SK-N-SH (cell line): ENCODE results near the gene TRNAU1AP. TPM values are rescaled to one million over a fixed set of nuclear protein-coding genes. Genes with fewer than 3 reads are reported as not detected.
A peak's percentile ranks its signal among the peaks of the same experiment; 100 is the strongest.
"Not testable (repeated sequence)": the region's sequence is repeated elsewhere in the genome, so short reads cannot be mapped to it uniquely, and the experiment has no call there.

Experiments used
- CTCF ChIA-PET: fragments of 300-600, 350-600 bp; formaldehyde crosslinking; extraction: SDS; loops from one replicate; lab custom pipeline; 2021; lab: Yijun Ruan, JAX
- POLR2A ChIA-PET: fragments of 350-600 bp; sonication (Branson Sonifier 250); formaldehyde crosslinking; extraction: SDS; loops from one replicate; lab custom pipeline; 2020; ENCODE audit warnings: antibody characterized with exemption, inconsistent platforms; lab: Yijun Ruan, JAX
- DNase-seq: peaks from one replicate; pipeline ENCODE4 v3.0.0; 2012
- H2AFZ ChIP-seq: fragments of 200-600 bp; sonication (generic); 2 replicates; pipeline ENCODE4 v1.8.1; 2016; ENCODE audit warnings: antibody characterized with exemption, mild to moderate bottlenecking, low read depth
- H3F3A ChIP-seq: fragments of 200-600 bp; sonication (generic); replicated peaks from 2 replicates; pipeline ENCODE3; 2016; ENCODE audit warnings: antibody characterized with exemption, mild to moderate bottlenecking; ENCODE audit not compliant: insufficient read depth
- H3K27ac ChIP-seq, 2 experiments: fragments of 200-500 bp in 1 of 2; fragments of 200-600 bp in 1 of 2; sonication (Bioruptor generic) in 1 of 2; sonication (generic), shearing (Covaris generic) in 1 of 2; 2 replicates each; pipeline versions ENCODE4 v1.5.1 to v1.6.1; 2014 to 2016; ENCODE audit warnings: low read depth in 2 of 2, inconsistent platforms in 1 of 2, low read length in 1 of 2, mild to moderate bottlenecking in 1 of 2, mixed read lengths in 1 of 2
- H3K27me3 ChIP-seq: fragments of 200-600 bp; sonication (generic), shearing (Covaris generic); 2 replicates; pipeline ENCODE4 v1.6.1; 2016; ENCODE audit warnings: mixed run types; ENCODE audit not compliant: insufficient read depth
- H3K36me3 ChIP-seq, 2 experiments: fragments of 200-500 bp in 1 of 2; fragments of 200-600 bp in 1 of 2; sonication (Bioruptor generic) in 1 of 2; sonication (generic) in 1 of 2; replicated peaks in 1 of 2; 2 replicates each; pipeline versions ENCODE3 to v1.5.1; 2014 to 2016; ENCODE audit warnings: low read length in 1 of 2, mild to moderate bottlenecking in 1 of 2; ENCODE audit not compliant: insufficient read depth in 2 of 2, control insufficient read depth in 1 of 2
- H3K4me1 ChIP-seq, 2 experiments: fragments of 200-500 bp in 1 of 2; fragments of 200-600 bp in 1 of 2; sonication (Bioruptor generic) in 1 of 2; sonication (generic), shearing (Covaris generic) in 1 of 2; 2 replicates each; pipeline versions ENCODE4 v1.5.1 to v1.6.1; 2014 to 2016; ENCODE audit warnings: low read depth in 1 of 2, low read length in 1 of 2, mixed run types in 1 of 2; ENCODE audit not compliant: insufficient read depth in 2 of 2, control insufficient read depth in 1 of 2
- H3K4me2 ChIP-seq: fragments of 200-600 bp; sonication (generic), shearing (Covaris generic); 2 replicates; pipeline ENCODE4 v1.6.1; 2017; ENCODE audit warnings: mixed run types
- H3K4me3 ChIP-seq, 2 experiments: fragments of 200-500 bp in 1 of 2; fragments of 200-600 bp in 1 of 2; sonication (Bioruptor generic) in 1 of 2; sonication (generic), shearing (Covaris generic) in 1 of 2; 2 replicates each; pipeline versions ENCODE4 v1.5.1 to v1.8.1; 2014 to 2016; ENCODE audit warnings: low read depth in 2 of 2, inconsistent platforms in 1 of 2, low read length in 1 of 2, mild to moderate bottlenecking in 1 of 2, mixed read lengths in 1 of 2, moderate library complexity in 1 of 2
- H3K79me2 ChIP-seq: fragments of 200-600 bp; sonication (generic); 2 replicates; pipeline ENCODE4 v1.8.1; 2017; ENCODE audit warnings: mild to moderate bottlenecking; ENCODE audit not compliant: insufficient read depth
- H3K9ac ChIP-seq: fragments of 200-600 bp; sonication (generic); 2 replicates; pipeline ENCODE4 v1.6.1; 2017; ENCODE audit warnings: mixed run types
- H3K9me2 ChIP-seq: fragments of 200-600 bp; sonication (generic); 2 replicates; pipeline ENCODE4 v1.6.1; 2017; ENCODE audit warnings: mixed run types
- H3K9me3 ChIP-seq: fragments of 200-600 bp; sonication (generic); 2 replicates; pipeline ENCODE4 v1.6.1; 2017; ENCODE audit warnings: mixed run types, mild to moderate bottlenecking, moderate library complexity
- H4K20me1 ChIP-seq: fragments of 200-600 bp; sonication (generic); 2 replicates; pipeline ENCODE4 v1.6.1; 2017; ENCODE audit warnings: mild to moderate bottlenecking, mixed run types; ENCODE audit not compliant: insufficient read depth
- ELF1 ChIP-seq: IDR thresholded peaks from 2 replicates; pipeline ENCODE4 v1.4.0; 2012
- EP300 ChIP-seq, 2 experiments: IDR thresholded peaks; 2 replicates each; pipeline versions ENCODE4 v1.4.0 to v1.6.1; 2012; ENCODE audit warnings: borderline replicate concordance in 1 of 2, low read depth in 1 of 2, low read length in 1 of 2
- EZH2phosphoT487 ChIP-seq: fragments of 200-600 bp; sonication (generic); IDR thresholded peaks from 2 replicates; pipeline ENCODE4 v1.6.1; 2017; ENCODE audit warnings: low read depth, mixed run types, mild to moderate bottlenecking, antibody characterized with exemption, moderate library complexity, borderline replicate concordance
- FOSL2 ChIP-seq: IDR thresholded peaks from 2 replicates; pipeline ENCODE4 v1.4.0; 2012; ENCODE audit warnings: low read depth, mild to moderate bottlenecking, moderate library complexity, borderline replicate concordance
- FOXJ3 ChIP-seq: sonication (generic); formaldehyde crosslinking; IDR thresholded peaks from 2 replicates; pipeline ENCODE4 v1.5.1; 2020; ENCODE audit warnings: mild to moderate bottlenecking, missing genetic modification reagents
- IRF3 ChIP-seq: fragments of 150-350 bp; IDR thresholded peaks from 2 replicates; pipeline ENCODE4 v1.6.1; 2016; ENCODE audit warnings: mild to moderate bottlenecking, low read depth, low read length
- JUND ChIP-seq: IDR thresholded peaks from 2 replicates; pipeline ENCODE4 v1.4.0; 2012
- NRF1 ChIP-seq: IDR thresholded peaks from 2 replicates; pipeline ENCODE4 v1.6.1; 2012; ENCODE audit warnings: low read depth, mild to moderate bottlenecking, low read length
- RFX5 ChIP-seq: IDR thresholded peaks from 2 replicates; pipeline ENCODE4 v1.6.1; 2012; ENCODE audit warnings: mild to moderate bottlenecking, improper control_type of control experiment, low read length
- RXRA ChIP-seq: IDR thresholded peaks from 2 replicates; pipeline ENCODE4 v1.4.0; 2012; ENCODE audit warnings: low read depth, mild to moderate bottlenecking, borderline replicate concordance
- SIN3A ChIP-seq: IDR thresholded peaks from 2 replicates; pipeline ENCODE4 v1.6.1; 2012; ENCODE audit warnings: low read depth, mild to moderate bottlenecking, low read length, moderate library complexity, borderline replicate concordance
- SMC3 ChIP-seq: IDR thresholded peaks from 2 replicates; pipeline ENCODE4 v1.6.1; 2012; ENCODE audit warnings: low read depth, low read length, improper control_type of control experiment
- TEAD4 ChIP-seq: IDR thresholded peaks from 2 replicates; pipeline ENCODE4 v1.4.0; 2012; ENCODE audit warnings: mild to moderate bottlenecking, borderline replicate concordance; ENCODE audit not compliant: insufficient read depth
- USF2 ChIP-seq: fragments of 150-350 bp; IDR thresholded peaks from 2 replicates; pipeline ENCODE4 v1.6.1; 2017; ENCODE audit warnings: antibody characterized with exemption, low read length, low read depth, borderline replicate concordance
- WGBS: methylation state at CpG from one replicate; pipeline ENCODE4 v1.1.6; 2017; ENCODE audit warnings: low lambda C conversion rate; 5-methylcytosine and 5-hydroxymethylcytosine counted together
- polyA plus RNA-seq, 3 experiments: library from polyadenylated mRNA; depleted of rRNA; stranded (reverse); fragments of >200 nt; gene quantifications; 2 replicates each; pipeline ENCODE4 v1.2.3, GENCODE V29; 2012

TRNAU1AP gene
- polyA plus RNA-seq, 1 of the 3 experiments (the other 2 are of a cell fraction): 25.8 TPM

GRCh38 chr1:28586585-28587391, 33.9 kb downstream of the TRNAU1AP start:
- H2AFZ ChIP-seq, H3K27me3 ChIP-seq, DNase-seq, H4K20me1 ChIP-seq, H3K36me3 ChIP-seq, H3K4me1 ChIP-seq, POLR2A ChIA-PET, H3K9ac ChIP-seq, H3K27ac ChIP-seq, H3K79me2 ChIP-seq, H3K9me3 ChIP-seq, CTCF ChIA-PET, H3K4me2 ChIP-seq, H3K9me2 ChIP-seq, H3K4me3 ChIP-seq: not testable (repeated sequence)
- 92% methylated on average over 19 of the region's 19 CpGs for WGBS
- peaks cover 12% of the 10 kb centered on the region for H3F3A ChIP-seq

GRCh38 chr1:28591708-28592320, 38.9 kb downstream of the TRNAU1AP start, which contains the start of gene RAB42:
RAB42 (plus strand) TSS chr1:28592265; CDS start chr1:28592512, 247 bp downstream.
- Histone ChIP-seq H3K9me3 (no peaks in the 10 kb centered on the region), H3K9ac (peak within 1 kb of the TSS; percentile 43; the same call in 1 of the 2 replicates), H2AFZ (peak within 1 kb of the TSS; percentile 76; the same call in 1 of the 2 replicates), H3K4me2 (peak within 1 kb of the TSS; percentile 75), H3F3A (peaks cover 5% of the 10 kb centered on the region), H3K4me1 (peaks cover 6 to 12% of the 10 kb centered on the region in 2 experiments; a peak in 2 of 4 replicates), H3K36me3 (no peaks in the 10 kb centered on the region), H4K20me1 (no peaks in the 10 kb centered on the region), H3K27me3 (no peaks in the 10 kb centered on the region), H3K79me2 (no peaks in the 10 kb centered on the region), H3K4me3 (peak within 1 kb of the TSS; percentile 48 to 54), H3K27ac (no peak within 1 kb of the TSS), H3K9me2 (no peaks in the 10 kb centered on the region)
- 79% methylated on average over 9 of the region's 13 CpGs for WGBS
- ChIA-PET POLR2A (interaction anchor here (2.3 kb wide), 2 partner anchors 10 kb away, joined by 20 to 36 read pairs; no protein-coding TSS in a partner anchor), CTCF (interaction anchor here (1.8 kb wide), 1 partner anchor 10 kb away, joined by 6 read pairs; no protein-coding TSS in a partner anchor)
- peak; percentile 57 for DNase-seq
- no peak for TF ChIP-seq JUND
- TF ChIP-seq IRF3: no peak
- TF ChIP-seq SMC3: no peak
- TF ChIP-seq RFX5: no peak
- TF ChIP-seq USF2: no peak
- TF ChIP-seq EP300 (IDR thresholded peaks at IDR 0.05; ENCODE audit: borderline replicate concordance in 1 of 2, low read depth in 1 of 2, low read length in 1 of 2): no peak
- TF ChIP-seq EZH2phosphoT487: no peak
- TF ChIP-seq FOSL2: no peak
- TF ChIP-seq TEAD4: no peak
- no peak for TF ChIP-seq SIN3A
- TF ChIP-seq FOXJ3 (CRISPR knock-in tag): no peak
- no peak for TF ChIP-seq NRF1
- no peak for TF ChIP-seq RXRA
- TF ChIP-seq ELF1: no peak
